Measurements from ENCODE around the gene WHRN.

GRCh38 chr9:114409103-114409780 is 96.0 kb downstream of the WHRN start:
- no peak for TF ChIP-seq CTCF (IDR thresholded peaks at IDR 0.05)
- TF ChIP-seq POLR2A (IDR thresholded peaks at IDR 0.05), result no peak

All from gastroesophageal sphincter (tissue), 3 donors.